ENCODE results near the gene HOXB3. TPM values are rescaled to one million over a fixed set of nuclear protein-coding genes. Genes with fewer than 3 reads are reported as not detected.
A peak's percentile ranks its signal among the peaks of the same experiment; 100 is the strongest.

Gene HOXB3
- total RNA-seq, 1 experiment from 2014 or later: not detected

DNA sequence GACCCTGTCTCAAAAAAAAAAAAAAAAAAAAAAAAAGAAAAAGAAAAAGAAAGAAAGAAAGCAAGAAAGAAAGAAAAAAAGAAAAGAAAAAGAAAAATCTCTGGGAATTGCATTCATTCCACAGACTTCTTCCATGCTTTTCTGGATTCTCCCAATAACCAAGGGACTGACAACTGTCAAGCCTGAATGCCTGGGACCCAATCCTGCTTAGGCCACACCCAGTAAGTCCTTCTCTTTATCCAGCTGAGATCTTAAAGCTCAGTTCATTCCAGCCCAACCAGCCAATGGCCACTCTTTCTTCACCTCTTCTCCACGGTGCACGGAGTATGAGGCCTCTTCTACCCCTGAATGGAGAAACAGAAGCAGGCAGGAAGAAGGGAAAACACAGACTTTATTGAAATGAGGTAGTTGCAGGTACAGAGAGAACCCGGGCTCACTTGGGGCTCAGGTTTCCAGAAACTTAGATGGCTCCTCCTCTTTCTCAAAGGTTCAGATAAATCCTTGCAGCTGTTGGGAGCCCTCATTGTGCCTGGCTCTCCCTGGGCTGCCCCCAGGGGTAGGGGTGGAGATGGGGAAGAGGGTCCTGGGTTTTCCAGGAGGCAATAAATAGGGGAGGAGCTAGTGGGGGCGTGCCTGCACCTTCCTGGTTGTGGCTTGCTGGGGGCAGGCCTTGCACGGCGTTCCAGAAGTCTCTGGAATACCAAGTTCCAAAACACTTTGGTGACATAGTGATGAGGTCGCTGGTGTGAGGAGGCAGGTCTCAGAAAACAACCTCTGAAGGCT lies 61.7 kb downstream of the HOXB3 start:
- Histone ChIP-seq H2BK20ac (ENCODE audit: low read depth, low read length, poor library complexity, severe bottlenecking) (no peak overlapping the region), H3T11ph (ENCODE audit: low read length) (no peak overlapping the region), H3K56ac (ENCODE audit: insufficient read length, low read depth, low read length) (no peak overlapping the region), H2BK5ac (ENCODE audit: insufficient read length, low read length) (no peak overlapping the region), H4K20me1 (ENCODE audit: control insufficient read depth, insufficient read depth, insufficient read length) (no peaks in the 10 kb centered on the region), H3K23ac (ENCODE audit: insufficient read length, low read depth, low read length) (no peak overlapping the region), H3K79me1 (ENCODE audit: insufficient read depth, low read depth, low read length, poor library complexity, severe bottlenecking) (no peaks in the 10 kb centered on the region), H3K18ac (ENCODE audit: insufficient read length, low read depth, low read length) (no peak overlapping the region), H3K27ac (ENCODE audit: insufficient read length, low read depth, low read length) (no peak overlapping the region), H3K27me3 (ENCODE audit: insufficient read depth, low read length) (peaks cover 77% of the 10 kb centered on the region; the same call in 1 of the 2 replicates), H2BK120ac (ENCODE audit: low read depth, low read length, poor library complexity, severe bottlenecking) (no peak overlapping the region), H3K9me3 (ENCODE audit: control insufficient read depth, low read depth, low read length) (no peaks in the 10 kb centered on the region), H3K4ac (ENCODE audit: low read depth, low read length) (no peak overlapping the region), H3K9ac (ENCODE audit: extremely low read depth, insufficient read length, low read length) (no peak overlapping the region), H3K4me1 (ENCODE audit: insufficient read depth, low read length) (peaks cover 8% of the 10 kb centered on the region; the same call in 1 of the 2 replicates), H4K5ac (ENCODE audit: insufficient read length, low read depth, low read length) (no peak overlapping the region), H2AFZ (ENCODE audit: low read length) (no peak overlapping the region), H4K8ac (replicated peaks; ENCODE audit: insufficient read length, low read depth, low read length) (no peak overlapping the region), H4K91ac (ENCODE audit: insufficient read length, low read depth, low read length) (no peak overlapping the region), H2BK12ac (ENCODE audit: insufficient read length, low read depth, low read length) (no peak overlapping the region), H3K4me2 (ENCODE audit: insufficient read depth, insufficient read length, low read length) (no peak overlapping the region), H3K79me2 (ENCODE audit: insufficient read depth, low read length) (no peaks in the 10 kb centered on the region), H3K23me2 (ENCODE audit: insufficient read length, low read depth, low read length, poor library complexity, severe bottlenecking) (no peaks in the 10 kb centered on the region), H2BK15ac (ENCODE audit: low read depth, low read length) (no peak overlapping the region), H2AK5ac (ENCODE audit: insufficient read length, low read length) (no peak overlapping the region), H3K14ac (ENCODE audit: insufficient read depth, low read length) (no peak overlapping the region)
- DNase-seq: peak; percentile 74
- Mint-ChIP-seq H3K36me3 (ENCODE audit: insufficient read depth in 1 of 3, low read depth in 3 of 3) (no peaks in the 10 kb centered on the region), H3K4me1 (peaks cover 28 to 50% of the 10 kb centered on the region in 2 experiments), H3K27me3 (ENCODE audit: low read depth) (peaks cover 100% of the 10 kb centered on the region), H3K9me3 (peaks cover 4 to 16% of the 10 kb centered on the region in 2 experiments; a peak in 3 of 5 replicates), H3K4me3 (peak overlapping the region in 1 of 2 experiments; percentile 56; a peak in 3 of 5 replicates), H3K27ac (no peak overlapping the region)
- TF ChIP-seq CTCF (conservative IDR thresholded peaks at IDR 0.05): no peak
- no CpG with 5 or more reads among the region's 7 CpGs for WGBS (ENCODE audit: extremely low coverage, insufficient read length, low lambda C conversion rate)
